Measurements from ENCODE around the gene DNAH7.
"Not testable (repeated sequence)": the region's sequence is repeated elsewhere in the genome, so short reads cannot be mapped to it uniquely, and the experiment has no call there.

DNA sequence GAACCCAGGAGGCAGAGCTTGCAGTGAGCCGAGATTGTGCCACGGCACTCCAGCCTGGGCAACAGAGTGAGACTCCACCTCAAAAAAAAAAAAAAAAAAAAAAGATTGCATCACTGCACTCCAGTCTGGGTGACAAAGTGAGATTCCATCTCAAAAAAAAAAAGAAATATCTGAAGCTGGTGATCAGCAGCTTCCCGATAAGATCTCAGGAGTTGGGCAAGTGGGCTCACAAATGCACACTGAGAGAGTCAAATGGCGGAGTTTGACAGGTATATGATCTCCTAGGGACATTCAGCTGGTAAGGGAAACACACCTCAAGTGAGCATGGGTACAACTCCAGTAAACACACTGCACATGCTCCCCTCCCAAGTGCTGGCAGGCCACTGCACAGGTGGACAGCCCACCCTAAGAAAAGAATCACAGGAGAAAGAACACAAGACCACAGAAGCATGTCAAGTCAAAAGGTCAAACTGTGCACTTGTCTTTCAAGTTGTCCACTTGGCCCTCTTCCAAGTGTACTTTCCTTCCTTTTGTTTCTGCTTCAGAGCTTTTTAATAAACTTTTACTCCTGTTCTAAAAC is 151.5 kb downstream of the DNAH7 start:
- TF ChIP-seq, protein P1, sequence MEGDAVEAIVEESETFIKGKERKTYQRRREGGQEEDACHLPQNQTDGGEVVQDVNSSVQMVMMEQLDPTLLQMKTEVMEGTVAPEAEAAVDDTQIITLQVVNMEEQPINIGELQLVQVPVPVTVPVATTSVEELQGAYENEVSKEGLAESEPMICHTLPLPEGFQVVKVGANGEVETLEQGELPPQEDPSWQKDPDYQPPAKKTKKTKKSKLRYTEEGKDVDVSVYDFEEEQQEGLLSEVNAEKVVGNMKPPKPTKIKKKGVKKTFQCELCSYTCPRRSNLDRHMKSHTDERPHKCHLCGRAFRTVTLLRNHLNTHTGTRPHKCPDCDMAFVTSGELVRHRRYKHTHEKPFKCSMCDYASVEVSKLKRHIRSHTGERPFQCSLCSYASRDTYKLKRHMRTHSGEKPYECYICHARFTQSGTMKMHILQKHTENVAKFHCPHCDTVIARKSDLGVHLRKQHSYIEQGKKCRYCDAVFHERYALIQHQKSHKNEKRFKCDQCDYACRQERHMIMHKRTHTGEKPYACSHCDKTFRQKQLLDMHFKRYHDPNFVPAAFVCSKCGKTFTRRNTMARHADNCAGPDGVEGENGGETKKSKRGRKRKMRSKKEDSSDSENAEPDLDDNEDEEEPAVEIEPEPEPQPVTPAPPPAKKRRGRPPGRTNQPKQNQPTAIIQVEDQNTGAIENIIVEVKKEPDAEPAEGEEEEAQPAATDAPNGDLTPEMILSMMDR (IDR thresholded peaks at IDR 0.05; ENCODE audit: insufficient read depth, low read depth, low read length), result not testable (repeated sequence)
- not testable (repeated sequence) for TF ChIP-seq EZH2 (IDR thresholded peaks at IDR 0.05; ENCODE audit: insufficient read depth, low read length)
